ENCODE results near the gene FAM3C. TPM values are rescaled to one million over a fixed set of nuclear protein-coding genes. Genes with fewer than 3 reads are reported as not detected.

The FAM3C gene
- total and polyA plus RNA-seq, 2 of the 8 experiments (the other 6 are each of a cell fraction or from before 2014, with no cell fraction given): 27.0 to 77.7 TPM

GRCh38 chr7:121438043-121438955 is 42.2 kb upstream of the FAM3C start (continued):
- peak in 1 of 3 experiments; percentile 23; a peak in 1 of 4 replicates for TF ChIP-seq CTCF (IDR thresholded peaks at IDR 0.05; ENCODE audit: control extremely low read depth in 1 of 3, insufficient read depth in 1 of 3, low read depth in 1 of 3, low read length in 3 of 3)
- peak; percentile 31 to 37; a peak in 3 of 4 replicates for TF ChIP-seq RAD21 (IDR thresholded peaks at IDR 0.05 in 1 of 2, conservative IDR thresholded peaks at IDR 0.05 in 1 of 2; ENCODE audit: low read depth in 2 of 2, low read length in 2 of 2)
- peak; percentile 52; the same call in 1 of the 2 replicates for TF ChIP-seq POLR2AphosphoS5 (IDR thresholded peaks at IDR 0.05; ENCODE audit: low read depth, low read length)
